Astrocyte (in vitro differentiated cells and primary cell): ENCODE results near the gene CEP128. TPM values are rescaled to one million over a fixed set of nuclear protein-coding genes. Genes with fewer than 3 reads are reported as not detected.

ENCODE experiments used
- DNase-seq: peaks from one replicate; pipeline ENCODE4 v3.0.0-alpha.2; 2010; ENCODE audit warnings: low read depth
- FAIRE-seq: peaks from 2 replicates; lab custom pipeline; 2011; peaks lifted over from hg19 to GRCh38; lab: Jason Lieb, UNC
- H2AFZ ChIP-seq: 2 replicates; pipeline ENCODE4 v1.6.0; 2012; ENCODE audit warnings: low read depth, low read length, inconsistent platforms
- H3K27ac ChIP-seq: 2 replicates; pipeline ENCODE4 v1.5.1; 2011; ENCODE audit warnings: low read depth, low read length, inconsistent platforms
- H3K27me3 ChIP-seq: 2 replicates; pipeline ENCODE4 v1.6.0; 2011; ENCODE audit warnings: low read length, inconsistent platforms; ENCODE audit not compliant: insufficient read depth
- H3K36me3 ChIP-seq: 2 replicates; pipeline ENCODE4 v1.5.1; 2011; ENCODE audit warnings: low read length, inconsistent platforms; ENCODE audit not compliant: insufficient read depth
- H3K4me1 ChIP-seq: 2 replicates; pipeline ENCODE4 v1.5.1; 2011; ENCODE audit warnings: low read length, inconsistent platforms; ENCODE audit not compliant: insufficient read depth
- H3K4me2 ChIP-seq: 2 replicates; pipeline ENCODE4 v1.6.0; 2012; ENCODE audit warnings: low read length, inconsistent platforms
- H3K4me3 ChIP-seq: 2 replicates; pipeline ENCODE4 v1.5.1; 2011; ENCODE audit warnings: low read depth, mild to moderate bottlenecking, low read length, inconsistent platforms; ENCODE audit not compliant: insufficient read depth
- H3K79me2 ChIP-seq: 2 replicates; pipeline ENCODE4 v1.6.0; 2012; ENCODE audit warnings: mild to moderate bottlenecking, low read length, inconsistent platforms; ENCODE audit not compliant: insufficient read depth
- H3K9ac ChIP-seq: 2 replicates; pipeline ENCODE4 v1.6.0; 2012; ENCODE audit warnings: mild to moderate bottlenecking, low read length, inconsistent platforms
- H3K9me3 ChIP-seq: 2 replicates; pipeline ENCODE4 v1.5.1; 2012; ENCODE audit warnings: low read depth, mild to moderate bottlenecking, low read length, inconsistent platforms; ENCODE audit not compliant: insufficient read depth
- H4K20me1 ChIP-seq: 2 replicates; pipeline ENCODE4 v1.6.0; 2012; ENCODE audit warnings: low read length, inconsistent platforms; ENCODE audit not compliant: insufficient read depth
- H3K27ac Mint-ChIP-seq: one replicate; pipeline ENCODE4 v1.8.0; 2021; ENCODE audit warnings: mild to moderate bottlenecking, mixed read lengths; ENCODE audit not compliant: unreplicated experiment
- H3K27me3 Mint-ChIP-seq: one replicate; pipeline ENCODE4 v1.8.0; 2021; ENCODE audit warnings: low read depth, mixed read lengths; ENCODE audit not compliant: unreplicated experiment
- H3K36me3 Mint-ChIP-seq: one replicate; pipeline ENCODE4 v1.8.0; 2021; ENCODE audit warnings: low read depth, mixed read lengths; ENCODE audit not compliant: unreplicated experiment
- H3K4me1 Mint-ChIP-seq: one replicate; pipeline ENCODE4 v1.8.0; 2021; ENCODE audit warnings: low read depth, mixed read lengths; ENCODE audit not compliant: unreplicated experiment
- H3K4me3 Mint-ChIP-seq: one replicate; pipeline ENCODE4 v1.8.0; 2021; ENCODE audit warnings: mild to moderate bottlenecking, moderate library complexity, mixed read lengths; ENCODE audit not compliant: unreplicated experiment
- H3K9me3 Mint-ChIP-seq: one replicate; pipeline ENCODE4 v1.8.0; 2021; ENCODE audit warnings: mild to moderate bottlenecking, mixed read lengths; ENCODE audit not compliant: unreplicated experiment
- EZH2 ChIP-seq: IDR thresholded peaks from 2 replicates; pipeline ENCODE4 v1.6.1; 2012; ENCODE audit warnings: mild to moderate bottlenecking, low read length, inconsistent platforms; ENCODE audit not compliant: insufficient read depth
- total RNA-seq: library from RNA; stranded (reverse); gene quantifications from 2 replicates; pipeline ENCODE4 v1.2.1, GENCODE V29; 2021
- TF ChIP-seq, protein P1 (sequence below): IDR thresholded peaks from 2 replicates; pipeline ENCODE4 v1.5.1; 2011; ENCODE audit warnings: low read depth, mild to moderate bottlenecking, inconsistent platforms, low read length, moderate library complexity; ENCODE audit not compliant: insufficient read depth

The CEP128 gene
- total RNA-seq, 1 donor from 2014 or later = 6.4 TPM

DNA sequence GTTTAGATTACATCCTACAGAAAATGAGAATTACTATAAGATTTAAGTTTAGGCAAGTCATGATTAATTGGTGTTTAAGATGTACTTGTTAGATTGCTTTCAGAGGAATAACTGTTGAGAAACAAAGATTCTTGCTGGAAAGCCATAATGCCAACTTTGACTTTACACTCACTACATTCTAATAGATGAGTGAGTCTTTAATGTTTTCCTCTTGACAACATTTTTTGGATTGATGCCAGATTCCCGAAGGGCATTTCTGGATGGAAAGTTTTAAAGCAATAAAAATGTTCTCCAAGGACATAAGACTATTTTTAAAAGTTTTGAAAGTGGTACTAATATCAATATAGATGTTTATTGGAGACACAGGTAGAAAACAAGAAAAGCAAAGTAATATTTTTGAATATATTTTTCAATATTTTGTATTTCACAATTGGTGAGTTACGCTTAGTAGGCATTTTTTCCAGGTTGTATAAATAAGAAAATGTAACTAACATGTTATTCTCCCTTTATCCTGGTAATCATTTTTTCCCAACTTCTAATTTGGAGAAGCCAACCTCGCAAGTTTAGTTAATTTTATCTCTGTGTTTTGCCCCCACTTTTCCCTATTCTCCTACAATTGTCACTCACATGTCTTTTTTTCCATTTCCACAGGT, 307.3 kb downstream of the CEP128 start:
- Histone ChIP-seq H3K27me3 (no peaks in the 10 kb centered on the region), H3K36me3 (no peaks in the 10 kb centered on the region), H3K79me2 (no peaks in the 10 kb centered on the region), H3K4me2 (no peak overlapping the region), H3K4me3 (no peak overlapping the region), H4K20me1 (no peaks in the 10 kb centered on the region), H3K27ac (no peak overlapping the region), H3K4me1 (peaks cover 11% of the 10 kb centered on the region), H2AFZ (no peak overlapping the region), H3K9me3 (no peaks in the 10 kb centered on the region), H3K9ac (no peak overlapping the region)
- Mint-ChIP-seq H3K27me3 (no peaks in the 10 kb centered on the region), H3K4me3 (no peak overlapping the region), H3K4me1 (peaks cover 17% of the 10 kb centered on the region), H3K9me3 (no peaks in the 10 kb centered on the region), H3K36me3 (no peaks in the 10 kb centered on the region), H3K27ac (no peak overlapping the region)
- FAIRE-seq (no peak), DNase-seq (no peak)
- TF ChIP-seq, protein P1, sequence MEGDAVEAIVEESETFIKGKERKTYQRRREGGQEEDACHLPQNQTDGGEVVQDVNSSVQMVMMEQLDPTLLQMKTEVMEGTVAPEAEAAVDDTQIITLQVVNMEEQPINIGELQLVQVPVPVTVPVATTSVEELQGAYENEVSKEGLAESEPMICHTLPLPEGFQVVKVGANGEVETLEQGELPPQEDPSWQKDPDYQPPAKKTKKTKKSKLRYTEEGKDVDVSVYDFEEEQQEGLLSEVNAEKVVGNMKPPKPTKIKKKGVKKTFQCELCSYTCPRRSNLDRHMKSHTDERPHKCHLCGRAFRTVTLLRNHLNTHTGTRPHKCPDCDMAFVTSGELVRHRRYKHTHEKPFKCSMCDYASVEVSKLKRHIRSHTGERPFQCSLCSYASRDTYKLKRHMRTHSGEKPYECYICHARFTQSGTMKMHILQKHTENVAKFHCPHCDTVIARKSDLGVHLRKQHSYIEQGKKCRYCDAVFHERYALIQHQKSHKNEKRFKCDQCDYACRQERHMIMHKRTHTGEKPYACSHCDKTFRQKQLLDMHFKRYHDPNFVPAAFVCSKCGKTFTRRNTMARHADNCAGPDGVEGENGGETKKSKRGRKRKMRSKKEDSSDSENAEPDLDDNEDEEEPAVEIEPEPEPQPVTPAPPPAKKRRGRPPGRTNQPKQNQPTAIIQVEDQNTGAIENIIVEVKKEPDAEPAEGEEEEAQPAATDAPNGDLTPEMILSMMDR = no peak
- TF ChIP-seq EZH2 = no peak

DNA sequence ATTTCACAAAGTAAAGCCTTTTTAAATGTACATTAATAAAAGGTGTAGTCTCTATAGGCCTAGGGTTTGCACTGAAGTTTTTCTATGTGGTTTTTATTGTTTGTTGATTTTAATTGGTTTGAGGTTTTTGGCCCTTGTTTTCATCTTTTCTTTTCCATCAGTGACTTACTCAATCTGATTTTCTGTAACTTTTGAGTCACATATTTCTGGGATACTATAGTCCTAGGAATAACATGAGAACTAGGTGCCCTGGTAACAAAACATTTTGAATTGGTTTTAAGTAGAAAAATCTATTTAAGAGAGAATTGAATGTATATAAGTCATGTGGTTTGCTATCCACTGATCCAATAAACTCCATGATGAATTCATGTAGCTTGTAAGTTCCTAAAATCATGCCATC, 311.9 kb downstream of the CEP128 start:
- Mint-ChIP-seq H3K36me3 (no peaks in the 10 kb centered on the region), H3K27ac (no peak overlapping the region), H3K9me3 (no peaks in the 10 kb centered on the region), H3K4me3 (no peak overlapping the region), H3K27me3 (no peaks in the 10 kb centered on the region), H3K4me1 (no peaks in the 10 kb centered on the region)
- Histone ChIP-seq H3K9ac (no peak overlapping the region), H3K27me3 (no peaks in the 10 kb centered on the region), H3K9me3 (no peaks in the 10 kb centered on the region), H3K4me2 (no peak overlapping the region), H2AFZ (no peak overlapping the region), H3K79me2 (no peaks in the 10 kb centered on the region), H3K4me1 (no peaks in the 10 kb centered on the region), H3K36me3 (no peaks in the 10 kb centered on the region), H3K4me3 (no peak overlapping the region), H4K20me1 (no peaks in the 10 kb centered on the region), H3K27ac (no peak overlapping the region)
- DNase-seq = peak; percentile 30
- TF ChIP-seq, protein P1 = no peak
- no peak for TF ChIP-seq EZH2
- no peak for FAIRE-seq

DNA sequence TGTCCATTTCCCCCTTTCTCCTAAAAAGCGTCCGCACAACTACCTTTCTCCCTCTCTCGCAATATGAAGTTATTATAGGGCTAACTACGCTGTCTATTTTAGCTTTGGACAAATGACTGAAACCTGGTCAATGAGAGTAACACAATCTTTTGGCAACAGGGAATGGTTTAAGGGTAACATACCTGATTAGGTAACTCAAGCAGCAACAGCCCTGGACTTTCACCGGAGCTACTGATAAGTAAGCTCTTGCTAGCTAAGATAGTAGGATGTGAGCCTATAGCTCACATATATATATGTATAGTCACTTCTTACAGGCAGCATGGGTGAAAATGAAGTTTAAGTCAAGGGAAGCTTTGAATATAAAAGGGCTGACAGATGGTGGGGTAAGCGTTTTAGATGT, 313.0 kb downstream of the CEP128 start:
- no peak overlapping the region for H3K4me2 ChIP-seq
- H3K4me3 Mint-ChIP-seq = no peak overlapping the region
- H3K9ac ChIP-seq = no peak overlapping the region
- H4K20me1 ChIP-seq = no peaks in the 10 kb centered on the region
- no peak overlapping the region for H2AFZ ChIP-seq
- no peaks in the 10 kb centered on the region for H3K4me1 Mint-ChIP-seq
- H3K27me3 Mint-ChIP-seq = no peaks in the 10 kb centered on the region
- DNase-seq = no peak
- no peaks in the 10 kb centered on the region for H3K79me2 ChIP-seq
- no peak overlapping the region for H3K27ac Mint-ChIP-seq
- H3K9me3 Mint-ChIP-seq = no peaks in the 10 kb centered on the region
- H3K9me3 ChIP-seq = no peaks in the 10 kb centered on the region
- H3K36me3 Mint-ChIP-seq = no peaks in the 10 kb centered on the region
- TF ChIP-seq, protein P1 = no peak
- TF ChIP-seq EZH2 = no peak
- no peaks in the 10 kb centered on the region for H3K4me1 ChIP-seq
- no peak overlapping the region for H3K4me3 ChIP-seq
- no peak for FAIRE-seq
- no peaks in the 10 kb centered on the region for H3K27me3 ChIP-seq
- H3K27ac ChIP-seq = no peak overlapping the region
- no peaks in the 10 kb centered on the region for H3K36me3 ChIP-seq
